Testis (tissue), 2 donors: ENCODE data around the gene FIGNL1.

Experiments used
- CTCF ChIP-seq, 3 experiments: fragments of 450-650 bp in 2 of 3; fragments of 200-600 bp in 1 of 3; sonication (generic) in 1 of 3; IDR thresholded peaks; one replicate each; pipeline ENCODE4 v1.5.1; 2016 to 2019; ENCODE audit warnings: antibody characterized with exemption in 3 of 3, mild to moderate bottlenecking in 2 of 3, moderate library complexity in 1 of 3
- POLR2A ChIP-seq: fragments of 450-650 bp; IDR thresholded peaks from one replicate; pipeline ENCODE4 v1.6.1; 2017; ENCODE audit warnings: antibody characterized with exemption, mild to moderate bottlenecking, moderate library complexity

GRCh38 chr7:50423860-50424259, 26.3 kb downstream of the FIGNL1 start:
- no peak for TF ChIP-seq CTCF (IDR thresholded peaks at IDR 0.05)
- no peak for TF ChIP-seq POLR2A
